GM19351 (cell line): ENCODE results near the gene TTLL6.
"Not testable (repeated sequence)": the region's sequence is repeated elsewhere in the genome, so short reads cannot be mapped to it uniquely, and the experiment has no call there.

Experiments
- ATAC-seq: cut with Tn5 transposase; IDR thresholded peaks from one replicate; pipeline ENCODE4 v1.9.1; 2021; ENCODE audit warnings: mild to moderate bottlenecking, moderate library complexity; ENCODE audit not compliant: unreplicated experiment

Gene TTLL6

DNA sequence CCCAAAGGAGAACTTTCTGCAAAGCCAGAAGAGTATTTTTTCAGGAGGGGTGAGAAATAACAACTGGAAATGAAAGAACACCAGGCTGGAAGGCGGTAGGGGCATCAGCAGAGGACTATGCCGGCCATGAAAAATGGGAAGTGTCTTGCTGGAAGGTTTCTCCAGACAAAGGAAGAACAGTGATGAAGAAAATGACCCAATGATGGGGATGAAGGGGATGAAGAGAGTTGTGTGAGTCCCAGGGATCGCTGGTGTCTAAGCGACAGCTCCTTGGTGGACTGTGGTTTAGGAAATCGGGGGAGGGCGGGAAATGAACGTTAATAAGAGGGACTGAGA, 623 bp downstream of the TTLL6 start:
- no peak for ATAC-seq

DNA sequence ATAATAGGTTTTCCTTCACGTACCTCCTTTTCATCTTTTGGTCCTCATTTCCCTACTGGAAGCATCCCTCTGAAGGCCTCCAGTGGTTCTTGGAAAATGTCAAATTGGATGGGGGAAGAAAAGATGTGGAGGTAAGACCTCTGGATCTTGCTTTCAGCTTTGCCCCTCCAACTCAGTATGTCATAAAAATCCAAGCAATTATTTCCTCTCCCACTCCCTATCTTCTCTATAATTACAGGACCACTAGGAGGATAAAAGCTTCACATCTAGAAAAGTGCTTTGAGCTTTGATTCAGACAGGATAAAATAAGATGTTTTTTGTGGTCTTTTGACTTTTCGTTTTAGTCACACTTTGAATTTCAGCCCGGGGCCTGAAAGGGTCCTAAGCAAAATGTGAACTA, 1.7 kb downstream of the TTLL6 start:
- ATAC-seq = no peak

DNA sequence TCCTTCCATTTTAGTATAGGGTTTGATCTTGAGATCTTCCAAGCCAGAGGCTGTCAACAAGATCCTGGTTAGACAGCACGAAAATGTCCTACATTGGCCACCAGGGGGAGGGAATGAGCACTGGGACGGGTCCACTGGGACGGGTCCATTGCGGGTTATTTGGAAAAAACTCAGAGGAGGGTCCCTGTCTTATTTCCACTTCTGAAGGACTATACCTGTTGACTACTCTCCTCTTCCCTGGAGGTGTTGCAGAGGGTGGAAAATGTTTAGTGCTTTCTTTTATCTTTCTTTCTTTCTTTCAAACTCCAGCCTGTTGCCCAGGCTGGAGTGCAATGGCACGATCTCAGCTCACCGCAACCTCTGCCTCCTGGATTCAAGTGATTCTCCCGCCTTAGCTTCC, 2.5 kb downstream of the TTLL6 start:
- ATAC-seq = no peak

DNA sequence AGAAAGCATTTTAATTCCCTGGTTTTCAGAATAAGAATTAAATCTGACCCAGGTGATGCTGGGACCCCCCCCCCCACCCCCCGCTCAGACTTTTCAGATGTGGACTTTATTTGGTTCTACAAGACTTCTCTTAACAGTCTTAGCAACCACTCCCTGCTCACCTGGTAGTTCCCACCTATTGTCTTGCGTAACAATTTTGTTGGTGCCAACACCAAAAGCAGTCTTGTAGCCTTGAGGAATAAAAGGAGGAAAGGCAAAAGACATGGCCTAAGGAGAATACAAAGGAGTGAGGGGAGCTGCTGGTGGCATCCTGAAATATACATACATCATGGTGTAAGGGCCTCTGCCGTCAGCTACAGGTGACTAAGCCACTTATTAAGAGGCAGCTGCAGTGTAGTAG, 5.0 kb downstream of the TTLL6 start:
- ATAC-seq = no peak

DNA sequence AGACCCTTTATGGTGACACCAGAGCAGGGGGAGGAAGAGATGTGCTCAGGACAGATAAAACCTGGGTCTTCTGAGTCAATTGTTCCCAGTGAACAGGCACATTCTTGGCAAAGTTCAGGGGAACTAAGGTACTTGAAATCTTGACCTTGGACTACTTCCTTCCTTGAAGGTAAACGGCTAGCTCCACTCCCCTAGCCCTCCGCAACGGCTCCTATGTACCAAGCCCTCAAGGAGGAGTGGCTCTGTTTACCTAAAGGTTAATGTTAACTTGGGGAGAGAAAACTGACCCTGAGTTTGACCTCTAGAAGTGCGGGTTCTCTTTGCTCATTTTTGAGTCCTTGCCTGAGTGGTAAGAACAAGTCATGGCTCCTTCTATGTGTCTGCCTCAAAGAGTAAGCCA, 7.8 kb downstream of the TTLL6 start:
- no peak for ATAC-seq

DNA sequence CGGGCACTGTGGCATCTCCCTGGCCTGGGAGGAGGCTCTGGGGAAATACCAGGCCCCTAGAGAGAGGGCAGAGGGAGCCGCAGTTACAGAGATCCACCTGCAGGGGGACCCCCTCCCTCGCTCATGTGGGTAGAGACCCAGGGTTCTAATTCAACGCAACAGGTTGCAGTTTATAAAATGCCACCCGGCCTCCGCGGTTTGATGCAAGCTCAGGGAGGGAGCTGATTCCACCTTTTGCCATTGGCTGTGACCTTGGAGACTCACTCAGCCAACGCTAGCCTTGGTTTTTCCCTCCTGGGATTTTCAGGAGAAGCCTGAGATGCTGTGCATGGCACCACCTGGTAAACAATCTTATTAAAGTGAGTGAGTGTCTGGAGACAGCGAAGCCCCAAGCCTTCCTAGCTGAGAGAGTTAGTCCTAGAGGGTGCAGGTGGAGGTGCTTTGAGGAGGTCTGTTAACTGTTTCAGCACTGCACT, 12.1 kb downstream of the TTLL6 start:
- no peak for ATAC-seq

DNA sequence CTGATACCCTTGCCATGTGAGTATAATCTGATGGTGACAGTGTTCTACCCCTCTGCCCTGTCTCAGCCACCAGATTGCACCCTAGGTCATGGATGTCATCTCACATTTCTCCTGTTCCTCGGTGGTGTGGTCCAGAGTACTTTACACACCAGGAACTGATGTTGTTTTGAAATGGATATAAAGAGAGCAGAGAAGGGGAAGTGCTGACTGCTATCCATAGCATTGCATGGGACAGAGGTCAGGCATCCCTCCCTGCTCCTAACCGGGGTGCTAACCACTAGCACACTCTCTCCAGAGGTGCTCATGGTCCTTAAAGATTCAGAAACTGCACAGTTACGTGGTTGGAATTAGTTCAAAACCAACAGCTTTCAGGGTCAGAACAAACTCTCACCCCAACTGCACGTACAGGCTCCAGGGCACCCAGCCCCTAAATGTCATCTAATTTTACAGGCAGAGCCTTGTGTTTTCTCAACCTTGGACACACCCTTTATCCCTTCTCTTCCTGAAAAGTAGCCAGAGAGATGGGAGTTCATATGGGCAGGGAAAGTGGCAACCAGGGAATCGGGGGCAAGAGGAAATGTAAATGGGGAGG, 16.3 kb downstream of the TTLL6 start:
- ATAC-seq = no peak

DNA sequence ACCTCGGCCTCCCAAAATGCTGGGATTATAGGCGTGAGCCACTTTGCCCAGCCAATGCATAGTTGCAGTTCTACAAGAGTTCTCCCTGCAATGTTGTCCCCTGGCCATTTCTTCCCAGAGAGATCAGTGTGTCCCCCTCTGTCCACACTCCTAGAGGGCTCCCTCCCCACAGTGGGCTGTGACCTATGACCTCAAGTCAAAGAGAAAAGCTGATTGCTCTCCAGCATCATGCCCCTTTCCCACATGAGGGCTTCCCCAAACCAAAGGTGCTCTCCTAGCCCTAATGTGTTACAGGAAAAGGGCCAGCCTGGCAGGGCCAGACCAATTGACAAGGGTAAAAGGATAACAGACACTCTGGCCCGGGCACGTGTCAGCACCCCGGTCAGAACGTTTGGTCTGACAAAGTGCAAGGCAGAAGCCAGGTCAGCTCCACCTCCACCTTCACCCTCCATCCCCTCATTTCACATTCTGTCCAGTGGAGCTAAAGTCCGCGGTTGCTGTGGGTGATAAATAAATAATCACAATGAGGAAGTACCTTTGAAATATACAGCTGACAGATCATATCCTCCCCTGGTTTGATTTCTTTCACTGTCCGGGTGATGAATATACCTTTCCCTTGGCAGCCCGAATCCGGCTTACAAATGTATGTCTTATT, 17.8 kb downstream of the TTLL6 start:
- ATAC-seq = no peak

DNA sequence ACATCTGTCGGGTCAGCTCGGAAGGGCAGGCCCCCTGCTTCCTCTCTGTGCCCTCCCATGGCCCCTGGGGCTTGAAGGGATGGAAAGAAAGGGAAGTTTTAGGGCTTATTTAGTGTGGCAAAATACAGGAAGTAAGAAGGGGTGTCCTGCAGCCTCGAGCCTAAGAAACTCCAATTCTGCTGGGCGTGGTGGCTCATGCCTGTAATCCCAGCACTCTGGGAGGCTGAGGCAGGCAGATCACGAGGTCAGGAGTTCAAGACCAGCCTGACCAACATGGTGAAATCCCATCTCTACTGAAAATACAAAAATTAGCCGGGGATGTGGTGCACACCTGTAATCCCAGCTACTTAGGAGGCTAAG, 20.9 kb downstream of the TTLL6 start:
- ATAC-seq = not testable (repeated sequence)

DNA sequence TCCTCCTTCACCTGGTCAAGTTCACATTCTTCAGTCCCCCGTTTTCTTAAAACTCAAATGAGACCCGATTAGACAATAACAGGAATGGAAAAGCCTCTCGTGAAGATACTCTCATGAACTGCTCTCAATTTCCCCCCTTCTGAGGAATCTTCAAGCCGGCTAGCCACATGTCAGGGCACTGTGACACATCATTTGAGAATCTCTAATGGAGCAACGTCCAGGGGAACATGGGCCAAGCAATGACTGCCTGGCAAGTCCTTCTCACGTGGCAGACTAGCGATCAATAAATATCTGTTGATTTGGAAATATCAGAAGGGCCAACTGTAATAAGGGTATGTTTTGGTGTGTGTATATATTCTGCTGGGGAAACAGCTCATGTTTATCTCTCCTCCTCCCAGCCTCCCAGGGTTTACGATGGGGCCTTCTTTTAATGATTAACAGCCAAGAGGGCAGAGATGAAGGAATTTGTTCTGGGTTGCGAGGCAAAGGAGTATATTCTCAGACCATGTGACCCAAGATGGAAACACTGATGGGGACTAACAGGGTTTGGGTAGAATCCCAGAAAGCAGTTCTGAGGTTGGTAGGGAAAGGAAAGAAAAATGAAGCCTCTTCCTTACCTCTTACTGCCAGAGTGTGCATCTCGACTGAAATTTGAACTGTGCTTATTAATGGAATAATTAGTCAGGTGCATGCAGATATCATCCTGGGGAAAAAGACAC, 21.4 kb downstream of the TTLL6 start:
- ATAC-seq = no peak

DNA sequence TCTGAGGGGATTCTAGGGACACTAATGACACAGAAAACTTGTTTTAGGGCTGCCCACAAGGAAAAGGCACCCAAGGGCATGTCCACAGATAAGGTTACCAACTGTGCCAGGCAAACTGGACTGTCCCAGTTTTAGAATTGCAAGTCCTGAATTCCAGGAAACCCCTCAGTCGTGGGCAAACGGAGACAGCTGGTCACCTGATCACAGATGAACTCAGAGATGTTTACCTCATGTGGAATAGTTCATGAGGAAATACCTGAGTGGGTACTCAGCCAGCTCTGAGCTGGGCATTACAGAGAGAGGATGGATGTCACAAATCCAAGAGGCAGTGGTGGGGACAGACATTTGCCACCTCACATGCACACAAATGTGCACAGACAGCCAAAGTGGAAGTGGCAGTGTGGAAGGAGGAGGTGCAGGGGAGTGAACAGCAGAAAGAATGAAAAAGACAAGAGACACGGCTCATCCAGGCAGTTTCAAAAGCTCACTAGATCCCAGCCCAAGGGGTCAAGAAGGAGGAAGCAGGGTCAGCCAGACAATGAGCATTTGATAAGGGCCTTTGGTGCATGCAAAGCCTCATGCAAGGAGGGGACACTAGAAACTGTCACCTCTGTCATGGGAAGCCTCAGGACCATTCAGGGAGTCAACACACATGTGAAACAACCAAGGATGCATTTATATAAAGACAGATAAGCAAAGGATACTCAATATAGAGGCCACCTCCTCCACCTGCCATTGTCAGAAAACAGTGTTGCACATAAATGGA, 24.8 kb downstream of the TTLL6 start:
- ATAC-seq = no peak

DNA sequence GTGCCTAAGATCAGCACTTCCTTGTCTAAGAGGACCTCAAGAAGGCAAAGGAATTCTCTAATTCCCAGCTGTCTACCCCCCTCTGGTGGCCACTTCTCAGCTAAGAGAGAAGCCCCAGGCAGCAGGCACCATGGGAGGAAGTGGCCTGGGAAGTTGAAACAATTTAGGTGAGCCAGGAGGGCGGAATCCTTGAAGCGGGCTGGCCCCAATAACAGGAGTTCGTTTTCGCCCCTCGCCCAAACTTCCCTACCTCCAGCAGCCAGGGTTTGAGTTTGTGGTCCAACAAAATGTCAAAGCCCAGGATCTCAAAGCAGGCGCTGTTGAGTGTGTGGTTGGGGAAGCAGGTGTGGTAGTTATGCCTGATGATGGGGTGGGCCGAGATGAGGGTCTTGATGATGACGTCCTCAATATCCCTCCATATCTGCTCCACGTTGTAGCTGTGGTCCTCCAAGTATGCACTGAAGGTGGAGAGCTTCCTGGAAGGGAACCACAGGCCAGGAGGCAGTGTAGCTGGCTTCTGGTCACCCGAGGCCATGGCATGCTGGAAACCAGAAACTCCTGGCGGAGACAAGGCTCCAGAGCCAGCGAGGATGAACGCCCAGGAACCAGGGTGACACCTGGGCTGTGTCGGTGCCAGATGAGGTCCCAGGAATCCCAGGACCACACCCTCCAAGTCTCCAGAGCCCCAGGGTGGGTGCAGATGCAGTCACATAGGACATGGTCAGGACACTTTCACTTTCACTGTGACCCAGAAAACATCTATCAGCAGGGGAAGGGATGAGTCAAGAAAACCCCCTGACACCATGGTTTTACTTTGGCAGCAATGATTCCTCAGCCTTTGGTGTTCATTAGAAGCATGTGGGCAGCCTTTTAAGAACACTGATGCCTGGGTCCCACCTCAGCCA, 25.6 kb downstream of the TTLL6 start:
- ATAC-seq = peak; percentile 51

DNA sequence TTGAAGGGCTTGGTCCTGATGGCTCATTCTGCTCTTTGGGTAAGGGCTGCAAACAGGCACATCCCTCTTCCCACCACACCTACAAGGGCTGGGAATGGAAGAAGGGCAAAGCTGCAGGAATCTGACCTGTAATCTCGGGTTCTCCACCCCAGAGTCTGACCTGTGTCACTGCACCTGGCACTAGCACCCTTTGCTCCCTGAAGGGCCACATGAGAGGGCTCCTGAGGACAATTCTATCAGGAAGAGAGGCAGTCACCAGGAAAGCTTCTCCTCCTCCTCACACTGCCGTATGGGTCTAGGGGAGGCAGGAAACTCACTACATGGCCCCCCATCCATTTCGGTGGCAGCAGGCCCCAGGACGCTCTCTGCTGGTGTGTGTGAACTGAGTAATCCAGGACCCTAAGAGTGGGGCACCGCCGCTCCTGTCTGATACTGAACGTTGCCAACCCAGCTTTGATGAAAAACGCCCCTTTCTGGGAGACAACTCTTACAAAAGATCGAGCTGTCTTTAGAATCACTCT, 26.4 kb downstream of the TTLL6 start:
- ATAC-seq = no peak

DNA sequence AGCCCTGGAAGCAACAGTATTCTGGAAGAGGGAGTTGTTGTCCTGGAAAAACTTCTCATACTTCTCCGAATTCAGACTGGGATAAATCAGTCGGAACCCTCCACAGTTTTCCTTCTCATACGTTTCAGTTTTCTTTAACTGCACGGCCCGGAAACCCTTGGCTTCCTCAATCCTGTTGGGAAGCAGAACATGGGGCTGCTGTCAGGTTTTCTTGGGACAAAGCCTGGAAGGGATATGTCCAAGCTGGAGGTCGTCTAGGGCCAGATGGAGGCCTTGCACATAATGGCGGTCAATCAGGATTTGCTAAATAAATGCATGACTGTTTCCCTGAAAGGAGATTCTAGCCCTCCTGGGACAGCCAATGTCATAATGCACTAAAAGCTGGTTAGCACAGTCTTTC, 29.2 kb downstream of the TTLL6 start:
- no peak for ATAC-seq

DNA sequence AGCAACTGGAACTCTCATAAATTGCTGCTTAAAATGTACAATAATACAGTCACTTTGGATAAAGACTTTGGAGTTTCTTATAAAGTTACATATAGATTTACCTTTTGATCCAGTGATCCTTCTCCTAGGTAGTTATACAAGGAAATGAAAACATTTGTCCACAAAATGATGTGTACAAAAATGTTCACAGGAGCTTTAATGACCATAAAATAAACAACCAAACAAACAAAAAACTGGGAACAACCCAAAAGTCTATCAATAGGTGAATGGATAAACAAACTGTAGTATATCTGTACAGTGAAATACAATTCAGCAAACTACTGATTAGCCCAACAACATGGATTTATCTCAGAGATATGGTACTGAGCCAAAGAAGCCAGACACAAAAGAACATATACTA, 37.6 kb downstream of the TTLL6 start:
- ATAC-seq = no peak

DNA sequence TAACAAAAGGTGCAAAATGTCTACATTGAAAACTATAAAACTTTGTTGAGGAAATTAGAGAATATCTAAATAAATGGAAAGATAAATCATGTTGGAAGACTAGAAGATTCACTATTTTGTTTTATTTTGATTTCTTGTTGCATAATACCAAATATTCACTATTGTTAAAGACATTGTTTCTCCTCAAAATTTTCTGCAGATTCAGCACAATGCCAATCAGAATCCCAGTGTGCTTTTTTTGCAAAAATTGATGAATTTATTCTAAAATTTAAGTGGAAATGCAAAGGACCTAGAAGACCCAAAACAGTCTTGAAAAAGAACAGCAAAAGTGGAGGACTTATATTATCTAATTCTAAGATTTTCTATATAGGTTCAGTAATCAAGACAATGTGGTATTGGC, 40.4 kb downstream of the TTLL6 start:
- ATAC-seq = no peak

DNA sequence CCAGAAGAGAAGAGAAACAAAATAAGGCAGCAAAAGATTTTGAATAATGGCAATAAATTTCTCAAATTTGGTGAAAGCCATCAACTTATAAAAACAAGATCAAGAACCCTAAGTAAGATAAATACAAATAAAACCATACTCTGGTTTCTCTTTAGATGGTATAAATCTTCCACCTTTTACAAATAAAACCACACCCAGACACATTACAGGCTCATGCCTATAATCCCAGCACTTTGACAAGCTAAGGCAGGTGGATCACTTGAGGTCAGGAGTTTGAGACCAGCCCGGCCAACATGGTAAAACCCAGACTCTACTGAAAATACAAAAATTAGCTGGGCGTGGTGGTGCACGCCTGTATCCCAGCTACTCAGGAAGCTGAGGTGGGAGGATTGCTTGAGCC, 43.8 kb downstream of the TTLL6 start:
- no peak for ATAC-seq

DNA sequence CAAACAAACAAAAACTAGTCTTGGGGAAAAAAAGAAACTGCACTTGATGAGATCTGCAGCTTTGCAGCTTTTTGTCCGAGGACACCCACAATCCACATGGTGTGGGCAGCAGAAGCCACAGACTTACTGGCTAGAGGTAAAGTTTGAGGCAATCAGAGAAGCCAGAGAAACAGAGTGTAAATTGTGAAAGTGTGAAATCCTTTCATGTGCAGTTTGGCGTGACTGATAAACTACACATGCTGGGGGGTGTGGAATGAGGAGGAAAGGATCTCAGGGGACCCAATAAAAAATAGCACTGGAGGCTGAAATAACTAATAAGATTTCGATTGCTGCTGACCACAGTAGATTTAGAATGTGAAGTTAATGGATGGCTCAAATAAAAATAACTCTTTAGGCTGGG, 46.1 kb downstream of the TTLL6 start:
- no peak for ATAC-seq

DNA sequence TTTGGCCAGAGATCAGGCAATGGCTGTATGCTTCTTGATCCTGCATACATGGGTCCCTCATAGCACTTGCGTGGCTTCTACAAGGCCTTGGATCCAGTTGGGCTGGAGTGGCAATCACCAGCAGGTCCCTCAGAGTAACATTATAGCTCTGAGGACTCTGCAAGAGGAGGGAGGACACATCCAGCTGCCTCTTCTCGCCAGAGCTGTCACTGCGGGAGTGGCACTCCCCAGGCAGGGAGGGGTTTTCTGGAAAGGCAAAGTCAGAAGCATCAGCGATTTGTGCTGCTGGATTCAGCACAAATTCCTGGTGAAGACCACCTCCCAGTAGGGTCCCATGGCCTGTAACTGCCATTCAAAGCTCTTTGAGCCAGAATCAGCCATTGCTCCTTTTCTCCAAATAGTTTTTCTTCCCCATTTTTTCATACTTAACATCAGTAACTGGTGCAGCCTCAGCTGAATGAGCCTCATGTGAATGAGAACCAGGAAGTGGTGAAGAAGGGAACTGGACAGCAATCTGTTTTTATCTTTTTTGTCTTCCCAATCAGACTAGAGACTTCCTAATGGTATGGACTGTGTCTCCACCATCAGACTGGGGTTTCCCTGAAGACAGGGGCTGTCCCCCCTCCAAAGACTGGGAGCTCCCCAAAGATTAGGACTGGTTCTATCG, 47.9 kb downstream of the TTLL6 start:
- no peak for ATAC-seq

DNA sequence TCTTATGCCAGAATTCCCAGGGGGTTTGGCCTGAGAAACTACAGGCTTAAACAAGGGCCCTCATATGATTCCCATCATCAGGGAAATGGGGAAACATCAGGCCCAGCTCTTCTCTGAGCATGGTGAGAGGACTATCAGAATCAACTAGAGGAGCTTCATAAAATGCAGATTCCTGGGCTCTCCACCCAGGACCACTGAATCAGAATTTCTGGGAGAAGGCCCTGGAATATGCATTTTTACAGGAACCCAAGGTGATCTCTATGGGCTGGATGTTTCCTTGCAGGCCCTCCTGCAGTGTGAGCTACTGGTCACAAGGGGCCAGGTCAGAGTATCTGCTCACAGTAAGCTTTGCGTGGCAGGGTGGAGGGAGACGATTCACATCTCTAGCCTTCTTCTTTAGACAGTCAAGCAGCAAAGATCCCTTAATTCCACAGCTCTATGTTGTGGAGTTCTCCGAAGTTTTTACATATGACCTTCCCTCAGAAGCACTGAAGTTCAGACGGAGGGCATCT, 49.7 kb downstream of the TTLL6 start:
- ATAC-seq = no peak
